Activated CD8-positive, alpha-beta T cell treated with anti-CD3 and anti-CD28 coated beads, Interleukin-2, amount 10 ng/mL, durations not matched to agents 7 days and 5 days (primary cell): Measurements from ENCODE around the gene MOB2. TPM values are rescaled to one million over a fixed set of nuclear protein-coding genes. Genes with fewer than 3 reads are reported as not detected.
A peak's percentile ranks its signal among the peaks of the same experiment; 100 is the strongest.

ENCODE experiments used
- ATAC-seq: fragments of 150-1000 bp; cut with Tn5 transposase; one replicate; pipeline ENCODE4 v1.10.0; 2021; ENCODE audit warnings: moderate library complexity
- CTCF ChIA-PET: fragments of 350-600 bp; sonication (Branson Sonifier 250); formaldehyde crosslinking; loops from one replicate; lab custom pipeline; 2021; ENCODE audit warnings: antibody characterized with exemption; lab: Charles Lee
- POLR2A ChIA-PET: fragments of 350-600 bp; sonication (Branson Sonifier 250); formaldehyde crosslinking; loops from one replicate; lab custom pipeline; 2021; ENCODE audit warnings: antibody characterized with exemption; lab: Charles Lee
- DNase-seq: peaks from one replicate; pipeline ENCODE4 v3.0.0-alpha.2; 2020
- H3K27ac Mint-ChIP-seq: one replicate; pipeline ENCODE4 v1.8.0; 2021; ENCODE audit warnings: mild to moderate bottlenecking, mixed read lengths
- H3K27me3 Mint-ChIP-seq: one replicate; pipeline ENCODE4 v1.8.0; 2021; ENCODE audit warnings: low read depth, mixed read lengths
- H3K36me3 Mint-ChIP-seq: one replicate; pipeline ENCODE4 v1.8.0; 2021; ENCODE audit warnings: low read depth, mixed read lengths
- H3K4me1 Mint-ChIP-seq: one replicate; pipeline ENCODE4 v1.8.0; 2021; ENCODE audit warnings: low read depth, mixed read lengths
- H3K4me3 Mint-ChIP-seq: one replicate; pipeline ENCODE4 v1.8.0; 2021; ENCODE audit warnings: mild to moderate bottlenecking, mixed read lengths
- H3K9me3 Mint-ChIP-seq: one replicate; pipeline ENCODE4 v1.8.0; 2022; ENCODE audit warnings: mixed read lengths; ENCODE audit not compliant: insufficient read depth
- total RNA-seq, 2 experiments: library from RNA; stranded (reverse); gene quantifications; one replicate each; pipeline ENCODE4 v1.2.3, GENCODE V29; 2021

The MOB2 gene
- total RNA-seq, 2 experiments from 2014 or later: 29.3 to 31.6 TPM

- POLR2A ChIA-PET: no interaction called here
- Mint-ChIP-seq H3K9me3 (no peaks in the 10 kb centered on the region), H3K4me3 (no peak overlapping the region), H3K27me3 (no peaks in the 10 kb centered on the region), H3K27ac (peak overlapping the region; percentile 32), H3K4me1 (peaks cover 12% of the 10 kb centered on the region), H3K36me3 (no peaks in the 10 kb centered on the region)
- ATAC-seq: no peak
- no peak for DNase-seq
- CTCF ChIA-PET: no interaction called here
These were observed 2.1 kb upstream of the MOB2 start for GRCh38 chr11:1488575-1489180.

GRCh38 chr11:1487851-1488574, 1.4 kb upstream of the MOB2 start:
- peak overlapping the region; percentile 32 for H3K27ac Mint-ChIP-seq
- peak; percentile 34 for ATAC-seq

DNA sequence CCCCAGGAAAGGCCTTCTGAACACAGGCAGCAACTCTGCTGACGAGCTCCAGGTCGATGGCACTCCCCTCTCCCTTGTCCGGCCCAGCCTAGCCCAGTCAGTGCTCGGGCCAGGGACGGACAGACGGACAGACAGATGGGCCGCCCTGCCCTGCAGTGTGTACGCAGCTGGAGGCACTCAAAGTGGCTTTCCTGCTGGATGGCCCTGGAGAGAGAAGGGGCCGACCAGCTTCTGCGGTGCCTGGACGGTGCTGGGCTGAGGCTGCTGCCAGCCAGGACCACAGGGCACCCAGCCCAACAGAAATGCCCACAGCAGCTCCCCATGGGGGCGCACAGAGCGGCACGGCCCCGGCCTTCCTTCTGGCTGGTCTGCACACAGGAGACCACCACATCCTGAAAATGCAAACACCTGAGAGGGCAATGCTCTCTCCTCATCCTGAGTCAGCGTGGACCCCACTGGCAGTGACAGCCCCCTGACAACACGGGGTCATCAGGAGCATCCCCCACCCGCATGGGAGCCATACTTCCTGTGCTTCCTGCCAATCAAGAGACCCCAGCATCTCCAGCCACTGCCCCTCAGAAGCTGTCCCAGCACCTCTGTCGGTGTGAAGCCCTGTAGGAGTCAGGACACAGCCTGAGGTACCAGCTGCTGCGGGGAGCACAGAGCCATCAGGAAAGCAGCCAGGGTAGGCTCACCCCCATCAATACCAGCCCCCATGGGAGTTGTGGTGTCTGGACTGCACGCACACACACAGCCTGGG, 692 bp upstream of the MOB2 start:
- no peak overlapping the region for H3K27ac Mint-ChIP-seq
- DNase-seq (no peak), ATAC-seq (no peak)
- no peaks in the 10 kb centered on the region for H3K36me3 Mint-ChIP-seq
- ChIA-PET POLR2A (no interaction called here), CTCF (no interaction called here)
- peaks cover 12% of the 10 kb centered on the region for H3K4me1 Mint-ChIP-seq
- no peak overlapping the region for H3K4me3 Mint-ChIP-seq
- no peaks in the 10 kb centered on the region for H3K27me3 Mint-ChIP-seq
- no peaks in the 10 kb centered on the region for H3K9me3 Mint-ChIP-seq

More at GRCh38 chr11:1487851-1488574, 1.4 kb upstream of the MOB2 start:
- ChIA-PET CTCF (no interaction called here), POLR2A (no interaction called here)
- no peak for DNase-seq
- H3K9me3 Mint-ChIP-seq: no peaks in the 10 kb centered on the region
- no peaks in the 10 kb centered on the region for H3K27me3 Mint-ChIP-seq
- H3K4me3 Mint-ChIP-seq: no peak overlapping the region
- no peaks in the 10 kb centered on the region for H3K36me3 Mint-ChIP-seq
- H3K4me1 Mint-ChIP-seq: peaks cover 12% of the 10 kb centered on the region

DNA sequence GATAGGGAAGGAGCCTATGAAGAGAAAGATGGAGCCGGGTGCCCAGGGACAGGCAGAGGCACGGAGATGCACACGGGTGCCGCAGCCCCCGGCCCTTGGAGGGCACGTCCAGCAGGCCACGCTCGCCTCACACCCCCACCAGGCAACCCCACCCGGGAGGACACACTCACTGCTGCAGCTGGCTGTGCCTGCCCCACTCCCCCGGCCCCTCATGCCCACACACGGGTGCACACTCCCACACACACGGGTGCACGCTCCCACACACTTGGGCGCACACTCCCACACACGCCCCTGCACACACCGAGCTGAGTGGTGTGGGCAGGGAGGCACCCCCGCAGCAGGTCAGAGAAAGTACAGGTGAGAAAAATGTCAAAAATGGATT, 1.1 kb downstream of the MOB2 start:
- no peaks in the 10 kb centered on the region for H3K36me3 Mint-ChIP-seq
- peaks cover 12% of the 10 kb centered on the region for H3K4me1 Mint-ChIP-seq
- ATAC-seq: no peak
- CTCF ChIA-PET: no interaction called here
- no peak overlapping the region for H3K4me3 Mint-ChIP-seq
- no peak overlapping the region for H3K27ac Mint-ChIP-seq
- no peaks in the 10 kb centered on the region for H3K27me3 Mint-ChIP-seq
- H3K9me3 Mint-ChIP-seq: no peaks in the 10 kb centered on the region
- no peak for DNase-seq
- POLR2A ChIA-PET: no interaction called here

GRCh38 chr11:1484695-1485503, 1.7 kb downstream of the MOB2 start:
- DNase-seq (no peak), ATAC-seq (no peak)
- no peak overlapping the region for H3K4me3 Mint-ChIP-seq
- no peaks in the 10 kb centered on the region for H3K36me3 Mint-ChIP-seq
- POLR2A ChIA-PET: no interaction called here
- CTCF ChIA-PET: no interaction called here
- no peaks in the 10 kb centered on the region for H3K9me3 Mint-ChIP-seq
- H3K4me1 Mint-ChIP-seq: peaks cover 12% of the 10 kb centered on the region
- no peak overlapping the region for H3K27ac Mint-ChIP-seq
- no peaks in the 10 kb centered on the region for H3K27me3 Mint-ChIP-seq

DNA sequence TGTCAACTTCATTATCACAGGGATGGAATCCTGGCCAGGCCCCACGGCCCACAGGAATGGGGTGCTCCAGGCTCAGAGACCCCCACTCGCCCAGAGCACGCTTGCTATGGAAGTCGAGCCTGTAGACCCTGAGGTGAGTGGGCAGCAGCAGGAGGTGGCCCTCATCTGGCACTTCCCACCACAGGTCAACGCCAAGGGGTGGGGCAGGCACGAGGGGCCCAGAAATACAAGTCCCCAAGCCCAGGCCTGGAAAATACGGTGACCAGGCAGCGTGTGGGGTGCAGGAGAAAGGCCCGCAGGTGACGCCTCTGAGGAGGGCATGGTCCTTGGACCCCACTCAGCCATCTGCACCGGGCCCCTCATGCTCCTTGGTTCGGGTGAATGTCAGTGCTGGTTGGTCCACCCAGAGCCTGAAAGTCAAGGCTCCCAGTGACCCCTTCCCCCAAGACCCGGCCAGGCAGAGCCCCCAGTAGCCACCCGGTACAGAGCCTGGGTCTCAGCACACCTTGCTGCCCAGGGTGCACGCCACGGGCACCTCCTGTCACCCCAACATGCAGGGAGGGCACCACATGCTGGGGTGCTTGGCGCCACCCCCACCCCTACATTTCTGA, 2.4 kb downstream of the MOB2 start:
- H3K27me3 Mint-ChIP-seq: no peaks in the 10 kb centered on the region
- H3K27ac Mint-ChIP-seq: no peak overlapping the region
- peaks cover 12% of the 10 kb centered on the region for H3K4me1 Mint-ChIP-seq
- H3K4me3 Mint-ChIP-seq: no peak overlapping the region
- DNase-seq (no peak), ATAC-seq (no peak)
- H3K9me3 Mint-ChIP-seq: no peaks in the 10 kb centered on the region
- CTCF ChIA-PET: no interaction called here
- H3K36me3 Mint-ChIP-seq: no peaks in the 10 kb centered on the region
- POLR2A ChIA-PET: no interaction called here

DNA sequence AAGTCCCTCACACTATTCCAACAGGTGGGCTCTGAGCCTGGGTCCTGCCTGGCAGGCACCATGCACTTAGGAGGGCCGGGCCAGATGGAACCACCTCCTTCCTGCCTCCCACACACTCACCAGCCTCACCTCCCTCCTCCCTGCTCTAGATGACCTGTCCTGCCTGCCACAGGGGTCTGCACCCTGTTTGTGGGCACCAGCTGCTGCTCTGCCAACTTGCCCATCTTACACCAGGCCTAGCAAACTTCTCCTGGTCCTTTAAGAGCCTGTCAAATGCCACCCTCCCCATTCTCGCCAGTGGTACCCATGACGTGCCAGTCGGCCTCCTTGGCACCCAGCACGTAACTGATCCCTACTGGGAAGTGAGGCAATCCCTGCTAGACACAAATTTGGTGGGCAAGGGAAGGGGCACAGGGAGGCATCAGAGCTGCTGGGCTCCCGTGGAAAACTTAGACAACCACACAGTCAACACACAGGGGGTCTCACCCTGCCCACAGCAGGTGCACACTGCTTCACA, 3.1 kb downstream of the MOB2 start:
- H3K4me3 Mint-ChIP-seq: no peak overlapping the region
- DNase-seq (no peak), ATAC-seq (no peak)
- H3K4me1 Mint-ChIP-seq: peaks cover 15% of the 10 kb centered on the region
- no peak overlapping the region for H3K27ac Mint-ChIP-seq
- H3K9me3 Mint-ChIP-seq: no peaks in the 10 kb centered on the region
- ChIA-PET CTCF (no interaction called here), POLR2A (no interaction called here)
- no peaks in the 10 kb centered on the region for H3K36me3 Mint-ChIP-seq
- no peaks in the 10 kb centered on the region for H3K27me3 Mint-ChIP-seq

DNA sequence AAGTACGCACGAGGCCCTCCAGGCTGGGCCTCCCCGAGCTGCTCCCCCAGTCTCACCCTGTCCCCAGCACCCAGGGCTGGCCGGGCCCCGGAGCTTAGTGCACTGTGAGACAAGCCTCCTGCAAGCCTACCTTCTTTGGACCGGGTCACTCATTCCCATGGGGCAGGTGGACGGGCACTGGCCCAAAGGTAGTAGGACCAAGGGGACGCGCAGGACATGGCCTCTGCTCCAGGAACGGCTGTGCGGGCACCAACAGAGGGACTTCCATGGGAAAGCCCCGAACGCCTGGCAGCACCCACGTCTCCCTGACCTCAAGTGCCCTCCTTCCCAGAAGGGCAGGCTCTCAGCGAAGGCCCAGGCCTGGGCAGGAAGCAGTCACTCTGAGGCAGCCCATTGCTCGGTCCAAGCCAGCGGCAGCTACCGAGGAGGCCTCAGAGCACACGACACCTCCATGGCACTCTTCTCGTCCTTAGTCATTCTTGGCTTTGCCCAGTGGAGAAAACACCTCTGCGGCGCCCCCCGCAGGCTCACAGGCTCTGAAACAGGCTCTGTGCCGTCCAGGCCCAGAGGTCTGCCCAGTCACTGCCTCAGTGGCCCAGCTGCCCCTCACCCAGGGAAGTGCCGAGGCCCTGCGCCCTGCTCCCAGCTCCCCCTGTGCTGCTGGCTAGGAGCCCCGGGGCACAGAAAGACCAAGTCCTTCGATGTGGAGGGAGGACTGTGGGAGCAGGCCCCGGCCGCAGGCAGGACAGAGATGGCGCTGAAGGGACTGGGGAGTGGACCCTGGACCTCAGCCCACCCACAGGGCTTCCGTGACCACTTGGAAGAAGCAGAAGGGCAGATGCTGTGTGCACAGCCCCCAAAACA, 3.8 kb downstream of the MOB2 start:
- CTCF ChIA-PET: no interaction called here
- H3K27ac Mint-ChIP-seq: no peak overlapping the region

GRCh38 chr11:1481861-1482441, 4.6 kb downstream of the MOB2 start:
- no peaks in the 10 kb centered on the region for H3K36me3 Mint-ChIP-seq
- DNase-seq: no peak
- ChIA-PET POLR2A (no interaction called here), CTCF (no interaction called here)
- H3K4me1 Mint-ChIP-seq: peaks cover 6% of the 10 kb centered on the region
- ATAC-seq: no peak
- H3K27ac Mint-ChIP-seq: no peak overlapping the region
- no peak overlapping the region for H3K4me3 Mint-ChIP-seq
- no peaks in the 10 kb centered on the region for H3K9me3 Mint-ChIP-seq
- H3K27me3 Mint-ChIP-seq: no peaks in the 10 kb centered on the region

More for the DNA sequence above, 3.8 kb downstream of the MOB2 start:
- Mint-ChIP-seq H3K36me3 (no peaks in the 10 kb centered on the region), H3K27me3 (no peaks in the 10 kb centered on the region), H3K4me3 (no peak overlapping the region), H3K9me3 (no peaks in the 10 kb centered on the region), H3K4me1 (peaks cover 11% of the 10 kb centered on the region)
- ATAC-seq (no peak), DNase-seq (no peak)
- POLR2A ChIA-PET: no interaction called here

GRCh38 chr11:1481483-1481825, 5.1 kb downstream of the MOB2 start:
- ChIA-PET POLR2A (no interaction called here), CTCF (no interaction called here)
- H3K27me3 Mint-ChIP-seq: no peaks in the 10 kb centered on the region
- no peaks in the 10 kb centered on the region for H3K36me3 Mint-ChIP-seq
- no peaks in the 10 kb centered on the region for H3K9me3 Mint-ChIP-seq
- H3K4me1 Mint-ChIP-seq: peaks cover 6% of the 10 kb centered on the region
- H3K4me3 Mint-ChIP-seq: no peak overlapping the region
- no peak for DNase-seq
- no peak for ATAC-seq
- H3K27ac Mint-ChIP-seq: no peak overlapping the region
